Sigmoid colon (tissue), 4 donors: ENCODE measurements around the gene PRDM1.

Experiments used
- EP300 ChIP-seq, 4 donors: sonication (generic); formaldehyde crosslinking; IDR thresholded peaks; one replicate each; pipeline ENCODE4 v1.6.1; 2017; ENCODE audit warnings: antibody characterized with exemption in 4 of 4
- POLR2A ChIP-seq, 2 donors: fragments of 450-650 bp; IDR thresholded peaks; one replicate each; pipeline ENCODE4 v1.6.1; 2016; ENCODE audit warnings: antibody characterized with exemption in 2 of 2, mild to moderate bottlenecking in 2 of 2, moderate library complexity in 2 of 2
- TF ChIP-seq, protein P1 (sequence below), 4 experiments: fragments of 450-650 bp in 3 of 4; fragments of 200-600 bp in 1 of 4; IDR thresholded peaks; one replicate each; pipeline ENCODE4 v1.5.1; 2016 to 2019; ENCODE audit warnings: antibody characterized with exemption in 4 of 4, mild to moderate bottlenecking in 3 of 4, moderate library complexity in 2 of 4

DNA sequence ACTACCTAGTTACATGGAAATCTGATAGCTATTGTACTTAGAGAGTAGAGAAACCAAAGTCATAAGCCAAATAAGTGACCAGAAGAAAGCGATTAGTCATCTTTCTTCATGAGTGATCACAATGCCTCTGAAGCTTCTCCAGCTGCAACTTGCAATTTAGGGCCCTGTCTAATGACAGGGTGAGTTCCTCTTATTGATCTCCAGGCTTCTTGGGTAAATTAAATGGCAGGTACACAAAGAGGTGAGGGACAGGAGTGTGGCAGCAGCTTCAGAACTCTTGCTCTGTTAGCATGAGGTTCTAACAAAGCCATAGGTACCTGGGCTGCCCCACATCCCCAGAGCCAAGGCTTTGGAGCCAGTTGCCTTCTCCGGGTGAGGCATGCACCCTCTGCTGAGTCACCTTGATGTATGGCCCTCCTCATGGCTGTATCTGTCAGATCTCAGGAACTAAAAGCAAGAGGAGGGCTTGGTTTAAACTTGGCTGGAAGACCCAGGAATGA, 60.8 kb downstream of the PRDM1 start:
- TF ChIP-seq, protein P1, sequence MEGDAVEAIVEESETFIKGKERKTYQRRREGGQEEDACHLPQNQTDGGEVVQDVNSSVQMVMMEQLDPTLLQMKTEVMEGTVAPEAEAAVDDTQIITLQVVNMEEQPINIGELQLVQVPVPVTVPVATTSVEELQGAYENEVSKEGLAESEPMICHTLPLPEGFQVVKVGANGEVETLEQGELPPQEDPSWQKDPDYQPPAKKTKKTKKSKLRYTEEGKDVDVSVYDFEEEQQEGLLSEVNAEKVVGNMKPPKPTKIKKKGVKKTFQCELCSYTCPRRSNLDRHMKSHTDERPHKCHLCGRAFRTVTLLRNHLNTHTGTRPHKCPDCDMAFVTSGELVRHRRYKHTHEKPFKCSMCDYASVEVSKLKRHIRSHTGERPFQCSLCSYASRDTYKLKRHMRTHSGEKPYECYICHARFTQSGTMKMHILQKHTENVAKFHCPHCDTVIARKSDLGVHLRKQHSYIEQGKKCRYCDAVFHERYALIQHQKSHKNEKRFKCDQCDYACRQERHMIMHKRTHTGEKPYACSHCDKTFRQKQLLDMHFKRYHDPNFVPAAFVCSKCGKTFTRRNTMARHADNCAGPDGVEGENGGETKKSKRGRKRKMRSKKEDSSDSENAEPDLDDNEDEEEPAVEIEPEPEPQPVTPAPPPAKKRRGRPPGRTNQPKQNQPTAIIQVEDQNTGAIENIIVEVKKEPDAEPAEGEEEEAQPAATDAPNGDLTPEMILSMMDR (IDR thresholded peaks at IDR 0.05): no peak
- no peak for TF ChIP-seq EP300 (IDR thresholded peaks at IDR 0.05)
- TF ChIP-seq POLR2A (IDR thresholded peaks at IDR 0.05): no peak
